GM23338 (cell line): ENCODE measurements around the gene C1orf174. TPM values are rescaled to one million over a fixed set of nuclear protein-coding genes. Genes with fewer than 3 reads are reported as not detected.

Experiments used
- ATAC-seq: fragments of 200-7000 bp; cut with Tn5 transposase; 3 replicates; pipeline ENCODE4 v1.9.1; 2020
- DNase-seq: peaks from one replicate; pipeline ENCODE4 v3.0.0-alpha.2; 2015; ENCODE audit warnings: low spot score
- H2AFZ ChIP-seq: fragments of 200-600 bp; sonication (generic); 2 replicates; pipeline ENCODE4 v1.8.0; 2016; ENCODE audit warnings: antibody characterized with exemption, mild to moderate bottlenecking, moderate library complexity
- H3F3A ChIP-seq: fragments of 200-600 bp; sonication (generic); replicated peaks from 2 replicates; pipeline ENCODE4 v1.8.0; 2017; ENCODE audit warnings: antibody characterized with exemption, mixed run types, low read depth
- H3K27ac ChIP-seq: fragments of 200-600 bp; sonication (generic); 2 replicates; pipeline ENCODE4 v1.6.1; 2016; ENCODE audit warnings: low read depth
- H3K27me3 ChIP-seq: fragments of 200-600 bp; sonication (generic); 2 replicates; pipeline ENCODE4 v1.8.0; 2016; ENCODE audit warnings: mild to moderate bottlenecking, mixed run types, moderate library complexity; ENCODE audit not compliant: insufficient read depth
- H3K36me3 ChIP-seq: fragments of 200-600 bp; sonication (generic); 2 replicates; pipeline ENCODE4 v1.8.0; 2016; ENCODE audit warnings: mild to moderate bottlenecking; ENCODE audit not compliant: insufficient read depth
- H3K4me1 ChIP-seq: fragments of 200-600 bp; sonication (generic); 2 replicates; pipeline ENCODE4 v1.8.0; 2016; ENCODE audit warnings: mild to moderate bottlenecking, moderate library complexity; ENCODE audit not compliant: insufficient read depth
- H3K4me2 ChIP-seq: fragments of 200-600 bp; sonication (generic); 2 replicates; pipeline ENCODE4 v1.7.1; 2017; ENCODE audit warnings: mixed run types
- H3K4me3 ChIP-seq: fragments of 200-600 bp; sonication (generic); 2 replicates; pipeline ENCODE4 v1.6.1; 2016; ENCODE audit warnings: mixed run types
- H3K79me2 ChIP-seq: fragments of 200-600 bp; sonication (generic); replicated peaks from 2 replicates; pipeline ENCODE4 v1.8.0; 2017; ENCODE audit warnings: mild to moderate bottlenecking; ENCODE audit not compliant: insufficient read depth
- H3K9me2 ChIP-seq: fragments of 200-600 bp; sonication (generic); 2 replicates; pipeline ENCODE4 v1.8.0; 2017; ENCODE audit not compliant: insufficient read depth
- H4K20me1 ChIP-seq: fragments of 200-600 bp; sonication (generic); replicated peaks from 2 replicates; pipeline ENCODE4 v1.8.0; 2017; ENCODE audit warnings: mild to moderate bottlenecking; ENCODE audit not compliant: insufficient read depth
- H3K27ac Mint-ChIP-seq: 2 replicates; pipeline ENCODE4 v1.8.0; 2020; ENCODE audit warnings: inconsistent platforms, mild to moderate bottlenecking, moderate library complexity, mixed read lengths
- H3K27me3 Mint-ChIP-seq: 3 replicates; pipeline ENCODE4 v1.8.0; 2022; ENCODE audit warnings: low read depth, mild to moderate bottlenecking, moderate library complexity, mixed read lengths, inconsistent platforms; ENCODE audit not compliant: insufficient read depth, poor library complexity
- H3K36me3 Mint-ChIP-seq: 3 replicates; pipeline ENCODE4 v1.8.0; 2021; ENCODE audit warnings: low read depth, mild to moderate bottlenecking, inconsistent platforms, moderate library complexity, mixed read lengths
- H3K4me1 Mint-ChIP-seq: 3 replicates; pipeline ENCODE4 v1.8.0; 2020; ENCODE audit warnings: mild to moderate bottlenecking, inconsistent platforms, mixed read lengths
- H3K4me3 Mint-ChIP-seq: 3 replicates; pipeline ENCODE4 v1.8.0; 2021; ENCODE audit warnings: moderate library complexity, mild to moderate bottlenecking, inconsistent platforms, mixed read lengths
- H3K9me3 Mint-ChIP-seq: 3 replicates; pipeline ENCODE4 v1.8.0; 2020; ENCODE audit warnings: moderate library complexity, mild to moderate bottlenecking, inconsistent platforms, mixed read lengths
- CREB1 ChIP-seq: fragments of 250-450 bp; sonication (Bioruptor Pico); IDR thresholded peaks from 2 replicates; pipeline ENCODE4 v1.5.0; 2020; ENCODE audit warnings: low read depth, mild to moderate bottlenecking, moderate library complexity
- CTCF ChIP-seq, 2 experiments: fragments of 200-600 bp in 1 of 2; sonication (generic) in 1 of 2; conservative IDR thresholded peaks; 2 replicates each; pipeline versions ENCODE4 v1.5.1 to v1.6.1; 2016 to 2017; ENCODE audit warnings: antibody characterized with exemption in 2 of 2, low read depth in 2 of 2, mild to moderate bottlenecking in 2 of 2, moderate library complexity in 1 of 2
- ETS1 ChIP-seq: IDR thresholded peaks from 2 replicates; pipeline ENCODE4 v1.6.1; 2016; ENCODE audit warnings: antibody characterized with exemption
- EZH2 ChIP-seq: fragments of 200-600 bp; sonication (generic); IDR thresholded peaks from one replicate; pipeline ENCODE4 v1.8.0; 2017; ENCODE audit warnings: antibody characterized with exemption, mild to moderate bottlenecking, low read depth; ENCODE audit not compliant: unreplicated experiment
- EZH2phosphoT487 ChIP-seq: fragments of 200-600 bp; sonication (generic); IDR thresholded peaks from one replicate; pipeline ENCODE4 v1.8.1; 2018; ENCODE audit warnings: antibody characterized with exemption; ENCODE audit not compliant: unreplicated experiment
- JUNB ChIP-seq: IDR thresholded peaks from one replicate; pipeline ENCODE4 v1.6.1; 2016; ENCODE audit warnings: antibody characterized with exemption; ENCODE audit not compliant: unreplicated experiment
- NANOG ChIP-seq: IDR thresholded peaks from 2 replicates; pipeline ENCODE4 v1.6.1; 2016; ENCODE audit warnings: antibody characterized with exemption, borderline replicate concordance
- POLR2AphosphoS5 ChIP-seq: IDR thresholded peaks from 2 replicates; pipeline ENCODE4 v1.6.1; 2016; ENCODE audit warnings: antibody characterized with exemption, low read depth
- REST ChIP-seq: IDR thresholded peaks from one replicate; pipeline ENCODE4 v1.6.1; 2018; ENCODE audit warnings: antibody characterized with exemption; ENCODE audit not compliant: unreplicated experiment
- STAT1 ChIP-seq: IDR thresholded peaks from one replicate; pipeline ENCODE4 v1.6.1; 2016; ENCODE audit warnings: antibody characterized with exemption; ENCODE audit not compliant: unreplicated experiment
- ZNF114 ChIP-seq: fragments of 250-450 bp; sonication (Bioruptor Pico); IDR thresholded peaks from 2 replicates; pipeline ENCODE4 v1.5.0; 2020; ENCODE audit warnings: mild to moderate bottlenecking, moderate library complexity
- ZNF331 ChIP-seq: fragments of 250-450 bp; sonication (Bioruptor Pico); IDR thresholded peaks from 2 replicates; pipeline ENCODE4 v1.5.0; 2020; ENCODE audit warnings: low read depth, mild to moderate bottlenecking, moderate library complexity
- ZNF462 ChIP-seq: fragments of 250-450 bp; sonication (Bioruptor Pico); IDR thresholded peaks from 2 replicates; pipeline ENCODE4 v1.5.0; 2020; ENCODE audit warnings: mild to moderate bottlenecking, moderate library complexity
- polyA plus RNA-seq: library from polyadenylated mRNA; unstranded; fragments of >200 nt; fragmentation: Nextera tagmentation; extraction: Ambion mirVana; gene quantifications from 2 replicates; pipeline ENCODE4 v1.2.1, GENCODE V29; 2016
- total RNA-seq: library from RNA; depleted of rRNA; stranded (reverse); fragments of >200 nt; shearing (Covaris generic); gene quantifications from 2 replicates; pipeline ENCODE4 v1.2.3, GENCODE V29; 2014

C1orf174 gene
- total and polyA plus RNA-seq, 2 experiments from 2014 or later, result 28.5 to 28.7 TPM

GRCh38 chr1:3922851-3923250 lies 22.8 kb upstream of the C1orf174 start:
- Mint-ChIP-seq H3K4me3 (no peak overlapping the region), H3K27ac (no peak overlapping the region), H3K27me3 (peaks cover 5% of the 10 kb centered on the region), H3K9me3 (peaks cover 66% of the 10 kb centered on the region), H3K36me3 (peaks cover 2% of the 10 kb centered on the region; the same call in 2 of the 3 replicates), H3K4me1 (no peaks in the 10 kb centered on the region)
- TF ChIP-seq ZNF462 (no peak), NANOG (no peak), EZH2phosphoT487 (no peak), CREB1 (CRISPR knock-in tag) (no peak), STAT1 (no peak), EZH2 (no peak), ZNF331 (CRISPR knock-in tag) (no peak), ZNF114 (no peak), ETS1 (no peak), REST (no peak), JUNB (no peak), POLR2AphosphoS5 (no peak), CTCF (conservative IDR thresholded peaks at IDR 0.05; ENCODE audit: low read depth in 2 of 2) (no peak)
- Histone ChIP-seq H3F3A (no peaks in the 10 kb centered on the region), H3K79me2 (no peaks in the 10 kb centered on the region), H3K4me2 (no peak overlapping the region), H3K27ac (no peak overlapping the region), H4K20me1 (no peaks in the 10 kb centered on the region), H3K9me2 (no peaks in the 10 kb centered on the region), H3K4me1 (no peaks in the 10 kb centered on the region), H2AFZ (no peak overlapping the region), H3K4me3 (no peak overlapping the region), H3K36me3 (peaks cover 9% of the 10 kb centered on the region; the same call in 1 of the 2 replicates), H3K27me3 (no peaks in the 10 kb centered on the region)
- ATAC-seq (no peak), DNase-seq (no peak)
